ENCODE measurements around the gene SYNE2.

SYNE2 gene

DNA sequence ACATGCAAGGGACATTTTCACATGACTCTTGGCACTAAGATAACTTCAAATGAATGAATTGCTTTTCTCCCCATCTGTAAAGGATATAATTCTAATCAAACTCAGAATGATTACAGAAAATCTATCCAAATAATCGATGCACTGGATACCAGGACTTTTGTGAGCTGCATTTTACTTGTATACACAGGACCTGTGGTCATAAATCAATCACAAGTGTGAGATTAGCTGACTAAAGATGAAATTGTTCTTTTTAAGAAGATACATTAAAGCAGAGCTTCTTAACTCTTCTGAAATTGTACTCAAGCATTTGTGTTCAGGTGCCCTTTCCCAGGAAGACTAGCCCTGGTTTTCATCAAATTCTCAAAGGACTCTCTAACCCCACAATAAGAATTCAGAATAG is 375.1 kb downstream of the SYNE2 start:
- no peak for DNase-seq

DNA sequence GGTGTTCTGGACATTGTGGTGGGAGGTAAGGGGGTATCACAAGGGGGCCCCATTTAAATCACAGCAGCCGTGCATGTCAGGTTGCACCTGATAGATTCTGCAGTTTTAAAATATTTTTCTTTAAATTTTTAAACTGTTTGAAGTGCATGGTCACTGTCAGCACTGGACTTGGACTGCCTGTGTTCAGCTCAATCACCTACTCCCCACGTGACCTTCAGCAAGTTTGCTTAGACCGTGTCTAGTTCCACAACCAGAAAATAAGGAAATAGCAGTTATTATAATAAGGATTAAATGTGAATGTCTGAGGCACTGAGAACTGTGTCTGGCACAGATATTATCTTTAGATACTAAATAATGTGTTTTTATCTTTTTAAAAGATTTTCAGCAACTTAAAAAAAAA is 376.7 kb downstream of the SYNE2 start:
- DNase-seq: no peak

GRCh38 chr14:64232095-64232838 is 379.5 kb downstream of the SYNE2 start:
- DNase-seq: no peak

DNA sequence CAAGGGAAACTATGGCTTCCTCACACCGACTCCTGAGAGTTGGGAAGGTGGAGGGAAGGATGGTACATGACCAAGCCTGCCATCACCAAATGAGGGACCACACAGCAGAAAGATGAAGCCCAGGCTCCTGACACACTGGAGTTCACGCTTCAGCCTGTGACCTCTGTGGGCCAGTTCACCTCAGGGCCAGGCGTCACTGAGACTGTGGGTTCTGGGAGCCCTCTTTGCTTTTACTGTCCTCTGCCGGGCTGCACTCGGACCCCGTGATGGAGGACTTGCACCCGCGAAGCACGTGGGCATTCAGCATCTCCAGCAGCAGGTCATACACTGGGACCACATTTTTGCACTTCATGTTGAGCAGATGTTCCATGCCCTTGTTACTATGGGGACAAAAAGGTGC is 380.1 kb downstream of the SYNE2 start:
- no peak for DNase-seq

DNA sequence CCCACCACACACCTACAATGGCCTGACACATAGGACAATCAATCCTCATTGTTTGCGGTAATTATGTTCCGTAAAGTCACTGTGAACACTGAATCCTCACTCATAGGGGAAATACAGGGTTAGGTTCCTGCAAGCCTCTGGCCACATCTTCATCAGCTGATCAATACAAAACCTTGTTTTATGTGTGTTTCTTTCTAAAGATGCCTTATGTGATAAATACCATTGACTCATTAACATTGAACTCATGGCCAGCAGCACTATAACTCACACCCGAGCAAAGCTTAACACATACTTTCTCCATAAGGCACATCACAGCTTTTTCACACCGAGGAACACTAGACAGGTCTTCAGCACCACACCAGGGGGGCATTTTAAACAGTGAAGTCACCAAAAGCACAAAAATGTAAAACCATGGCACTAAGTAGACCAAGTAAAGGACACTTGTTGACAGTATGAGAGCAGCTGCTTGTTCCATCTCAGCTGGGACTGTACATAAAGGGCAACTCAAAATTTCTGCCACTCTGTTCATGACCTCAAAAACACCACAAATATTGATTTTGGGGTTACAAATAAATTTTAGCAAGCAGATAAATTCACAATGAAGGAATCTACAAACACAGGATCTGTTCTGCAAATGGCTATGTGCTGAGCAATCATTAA is 380.9 kb downstream of the SYNE2 start:
- no peak for DNase-seq

GRCh38 chr14:64234877-64235651 is 382.3 kb downstream of the SYNE2 start:
- DNase-seq: peak in 1 of 2 experiments; percentile 40

GRCh38 chr14:64235652-64236640 is 383.1 kb downstream of the SYNE2 start:
- no peak for DNase-seq

DNA sequence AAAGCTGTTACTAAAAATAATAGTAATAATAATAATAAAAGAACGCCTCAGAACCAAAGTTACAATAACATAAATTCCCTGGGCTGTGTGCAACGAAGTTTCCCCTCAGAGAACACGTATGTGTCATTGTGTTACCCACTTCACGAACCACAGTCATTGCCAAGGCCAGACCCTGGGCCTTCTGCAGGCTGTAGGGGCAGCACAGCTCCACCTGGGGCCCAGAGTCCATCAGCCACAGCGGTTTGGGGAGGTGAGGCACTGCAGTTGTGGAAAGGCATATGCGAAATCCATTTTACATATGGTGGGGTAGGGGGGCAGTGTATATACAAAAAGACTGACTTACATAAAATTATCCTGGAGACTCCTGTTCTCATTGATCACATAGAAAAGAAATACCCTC is 385.2 kb downstream of the SYNE2 start:
- no peak for DNase-seq

DNA sequence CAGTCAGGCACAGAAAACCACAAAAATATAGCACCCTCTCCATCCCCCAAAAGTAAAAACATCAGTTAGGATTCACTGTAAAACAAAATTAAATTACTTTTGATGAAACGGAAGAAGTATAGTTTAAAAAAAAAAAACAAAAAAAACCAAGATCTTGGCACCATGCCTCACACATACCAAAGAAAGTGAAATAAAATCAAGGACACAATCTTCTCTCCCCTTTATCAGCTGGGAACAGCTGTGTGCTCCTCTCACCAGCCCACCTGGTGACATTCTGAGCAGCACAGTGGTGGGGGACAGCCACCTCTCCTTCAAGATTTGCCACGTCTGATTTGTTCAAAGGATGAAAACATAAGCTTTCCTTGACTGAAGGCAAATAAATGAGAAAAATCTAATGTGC is 385.8 kb downstream of the SYNE2 start:
- DNase-seq: no peak

GRCh38 chr14:64244279-64244678 is 391.5 kb downstream of the SYNE2 start:
- DNase-seq: no peak

GRCh38 chr14:64245491-64245890 is 392.7 kb downstream of the SYNE2 start:
- no peak for DNase-seq

DNA sequence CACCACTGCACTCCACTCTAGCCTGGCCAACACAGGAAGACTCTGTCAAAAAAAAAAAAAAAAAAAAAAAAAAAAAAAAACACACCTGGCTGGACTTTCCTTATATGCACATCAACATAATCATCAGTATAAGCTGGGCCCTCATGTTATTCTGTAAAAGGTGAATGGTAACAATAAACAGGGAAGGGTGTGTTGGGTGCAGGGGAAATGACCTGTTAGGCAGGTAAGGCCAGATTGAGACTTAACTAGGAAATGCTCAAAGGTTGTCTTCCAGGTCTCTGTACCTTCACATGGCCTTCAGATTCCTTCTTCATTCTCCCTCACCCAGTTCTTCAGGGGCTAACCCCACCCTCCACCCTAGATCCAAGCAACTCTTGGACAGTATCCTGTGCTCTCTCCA is 393.9 kb downstream of the SYNE2 start:
- no peak for DNase-seq

DNA sequence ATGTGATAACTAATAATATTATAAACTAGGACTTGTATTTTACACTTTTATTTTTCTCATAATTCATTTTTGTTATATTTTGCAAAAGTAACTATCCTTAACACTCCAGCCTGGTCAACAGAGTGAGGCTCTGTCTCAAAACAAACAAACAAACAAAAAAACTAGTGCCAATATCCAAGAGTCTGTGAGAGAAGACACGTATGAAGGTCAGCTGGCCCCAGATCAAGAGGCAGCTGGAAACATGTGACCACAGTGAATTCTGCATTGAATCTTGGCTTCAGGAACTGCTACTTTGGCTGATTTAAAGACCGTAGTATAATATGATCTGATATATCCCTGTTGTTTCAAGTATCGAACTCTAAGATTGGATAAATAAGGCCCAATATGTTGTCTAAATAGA is 394.4 kb downstream of the SYNE2 start:
- DNase-seq: no peak

- no peak for DNase-seq
Observed at GRCh38 chr14:64248689-64249088, 395.9 kb downstream of the SYNE2 start.

GRCh38 chr14:64249363-64249762 is 396.6 kb downstream of the SYNE2 start:
- no peak for DNase-seq

DNA sequence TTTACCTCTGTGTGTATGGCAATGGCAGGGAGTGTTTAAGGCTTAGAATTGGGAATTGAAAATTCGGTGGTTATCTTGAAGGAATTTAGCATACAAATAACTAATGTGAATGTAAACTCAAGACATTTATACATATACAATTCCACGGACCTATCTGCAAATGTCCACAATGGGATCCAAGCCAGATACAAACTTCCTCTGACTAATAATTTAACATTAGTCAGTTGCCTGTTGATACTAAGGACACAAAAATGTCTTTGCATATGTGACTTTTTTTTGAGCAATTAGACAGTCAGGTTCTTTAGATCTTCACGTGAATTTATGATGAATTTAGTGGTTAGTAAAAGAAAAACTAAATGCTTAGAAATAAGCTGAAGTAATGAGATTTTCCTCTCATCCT is 400.9 kb downstream of the SYNE2 start:
- no peak for DNase-seq

GRCh38 chr14:64255756-64256155 is 403.0 kb downstream of the SYNE2 start:
- no peak for DNase-seq

- no peak for DNase-seq
Observed at GRCh38 chr14:64260418-64260817, 407.6 kb downstream of the SYNE2 start.

DNA sequence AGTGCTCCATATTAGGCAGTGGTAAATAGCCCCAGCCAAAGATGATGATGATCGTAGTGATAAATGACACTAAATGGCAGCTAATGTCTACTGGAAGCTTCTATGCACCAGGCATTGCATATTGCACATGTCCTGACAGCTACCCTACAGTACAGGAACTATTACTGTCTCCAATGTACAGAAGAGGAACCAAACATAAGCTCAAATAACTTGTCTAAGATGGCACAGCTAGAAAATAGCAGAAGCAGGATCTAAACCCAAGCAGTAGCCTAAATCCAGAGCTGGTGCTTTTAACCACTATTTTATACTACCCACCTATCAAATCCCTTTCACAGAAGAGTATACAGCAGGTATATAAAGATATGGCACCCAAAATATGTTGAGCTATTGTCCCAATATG is 412.4 kb downstream of the SYNE2 start:
- no peak for DNase-seq

- DNase-seq: no peak
Observed at GRCh38 chr14:64266239-64266638, 413.4 kb downstream of the SYNE2 start.

GRCh38 chr14:64272019-64272418 is 419.2 kb downstream of the SYNE2 start:
- no peak for DNase-seq
